ENCODE measurements around the gene UBE2N. TPM values are rescaled to one million over a fixed set of nuclear protein-coding genes. Genes with fewer than 3 reads are reported as not detected.
A peak's percentile ranks its signal among the peaks of the same experiment; 100 is the strongest.
"Not testable (repeated sequence)": the region's sequence is repeated elsewhere in the genome, so short reads cannot be mapped to it uniquely, and the experiment has no call there.

UBE2N gene
- total and polyA plus RNA-seq, 2 donors (not counting 1 experiment from before 2014, with no cell fraction given): 56.3 to 83.8 TPM

DNA sequence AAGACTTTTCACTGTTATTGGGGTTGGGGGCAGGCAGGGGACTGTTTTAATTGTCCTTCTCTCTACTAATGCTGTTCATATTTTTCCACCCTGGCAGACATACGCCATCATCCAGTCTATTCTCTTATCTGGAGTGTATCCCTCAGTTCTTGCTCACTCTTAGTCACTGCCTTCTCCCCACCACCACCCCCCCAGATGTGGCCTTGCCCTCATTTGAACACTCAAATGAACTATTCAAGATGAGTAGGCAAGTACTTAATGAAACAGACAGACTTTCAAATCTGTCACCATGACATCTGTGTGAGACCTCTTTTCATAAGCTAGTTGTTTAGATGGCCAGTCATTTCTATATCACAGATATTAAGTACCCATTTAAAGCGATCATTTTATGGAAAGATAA lies 54.0 kb downstream of the UBE2N start:
- Mint-ChIP-seq H3K27ac (no peak overlapping the region), H3K9me3 (ENCODE audit: insufficient read depth) (no peaks in the 10 kb centered on the region), H3K4me1 (peaks cover 56% of the 10 kb centered on the region), H3K27me3 (no peaks in the 10 kb centered on the region), H3K4me3 (no peak overlapping the region)
- intact Hi-C loops (cut with micrococcal nuclease): loop anchor here (5.0 kb wide), 1 partner anchor 220 kb away; no protein-coding TSS in a partner anchor
- Histone ChIP-seq H2AFZ (ENCODE audit: insufficient read depth, low read depth, low read length, poor library complexity, severe bottlenecking) (no peak overlapping the region), H4K20me1 (ENCODE audit: control insufficient read depth, insufficient read depth, low read length, poor library complexity, severe bottlenecking) (peaks cover 38% of the 10 kb centered on the region), H3K27ac (ENCODE audit: low read length in 2 of 2) (no peak overlapping the region), H3K79me2 (ENCODE audit: control insufficient read depth, insufficient read depth, low read length) (peaks cover 94% of the 10 kb centered on the region), H3K4me3 (ENCODE audit: control extremely low read depth in 1 of 5, extremely low read depth in 1 of 5, insufficient read depth in 1 of 5, low read depth in 2 of 5, low read length in 4 of 5) (no peak overlapping the region), H3K27me3 (replicated peaks in 1 of 4; ENCODE audit: control extremely low read depth in 1 of 4, control insufficient read depth in 3 of 4, insufficient read depth in 4 of 4, low read length in 3 of 4) (no peaks in the 10 kb centered on the region), H3K4me2 (replicated peaks; ENCODE audit: low read depth, low read length, poor library complexity, severe bottlenecking) (no peak overlapping the region), H3K9me3 (ENCODE audit: control extremely low read depth in 1 of 3, control insufficient read depth in 2 of 3, insufficient read depth in 1 of 3, low read length in 2 of 3) (no peaks in the 10 kb centered on the region), H3K9ac (ENCODE audit: low read length) (no peak overlapping the region), H3K36me3 (replicated peaks in 1 of 2; ENCODE audit: control extremely low read depth in 1 of 2, control insufficient read depth in 1 of 2, extremely low read depth in 1 of 2, insufficient read depth in 2 of 2, low read length in 1 of 2) (peaks cover 0 to 7% of the 10 kb centered on the region in 2 experiments), H3K4me1 (ENCODE audit: control insufficient read depth in 2 of 2, insufficient read depth in 2 of 2, low read length in 2 of 2) (peaks cover 18 to 49% of the 10 kb centered on the region in 2 donors)
- ATAC-seq (ENCODE audit: low read depth) (no peak), DNase-seq (no peak)
- CTCF ChIA-PET: interaction anchor here (0.6 to 6.9 kb wide), 5 partner anchors 8 to 556 kb away, joined by 3 to 37 read pairs (median 4); no protein-coding TSS in a partner anchor
- WGBS (ENCODE audit: insufficient coverage): 78% methylated on average over 1 of the region's 2 CpGs
- TF ChIP-seq EZH2 (IDR thresholded peaks at IDR 0.05; ENCODE audit: borderline replicate concordance, insufficient read depth, low read depth, low read length, poor library complexity, severe bottlenecking): no peak
- TF ChIP-seq CTCF (IDR thresholded peaks at IDR 0.05): no peak
- POLR2A ChIA-PET: no interaction called here

DNA sequence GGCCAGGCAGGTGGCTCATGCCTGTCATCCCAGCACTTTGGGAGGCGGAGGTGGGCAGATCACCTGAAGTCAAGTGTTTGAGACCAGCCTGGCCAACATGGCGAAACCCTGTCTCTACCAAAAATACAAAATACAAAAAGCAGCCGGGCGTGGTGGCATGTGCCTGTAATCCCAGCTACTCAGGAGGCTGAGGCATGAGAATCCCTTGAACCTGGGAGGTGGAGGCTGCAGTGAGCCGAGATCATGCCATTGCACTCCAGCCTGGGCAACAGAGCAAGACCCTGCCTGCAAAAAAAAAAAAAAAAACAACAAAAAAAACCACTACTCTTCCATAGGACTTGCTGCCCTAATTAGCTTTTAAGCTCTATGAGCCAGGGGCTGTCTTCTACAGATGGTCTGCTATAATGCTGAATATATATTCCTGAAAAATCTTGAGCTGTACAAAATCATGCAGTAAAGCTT lies 59.7 kb downstream of the UBE2N start:
- Histone ChIP-seq H3K79me2 (ENCODE audit: control insufficient read depth, insufficient read depth, low read length) (peaks cover 88% of the 10 kb centered on the region), H3K4me1 (ENCODE audit: control insufficient read depth in 2 of 2, insufficient read depth in 2 of 2, low read length in 2 of 2) (peaks cover 20 to 40% of the 10 kb centered on the region in 2 donors), H4K20me1 (ENCODE audit: control insufficient read depth, insufficient read depth, low read length, poor library complexity, severe bottlenecking) (peaks cover 34% of the 10 kb centered on the region)
- H3K9me3 ChIP-seq (ENCODE audit: control extremely low read depth in 1 of 3, control insufficient read depth in 2 of 3, insufficient read depth in 1 of 3, low read length in 2 of 3); H2AFZ ChIP-seq (ENCODE audit: insufficient read depth, low read depth, low read length, poor library complexity, severe bottlenecking); H3K4me3 ChIP-seq (ENCODE audit: control extremely low read depth in 1 of 5, extremely low read depth in 1 of 5, insufficient read depth in 1 of 5, low read depth in 2 of 5, low read length in 4 of 5); H3K27ac Mint-ChIP-seq; H3K9me3 Mint-ChIP-seq (ENCODE audit: insufficient read depth); H3K36me3 ChIP-seq (replicated peaks in 1 of 2; ENCODE audit: control extremely low read depth in 1 of 2, control insufficient read depth in 1 of 2, extremely low read depth in 1 of 2, insufficient read depth in 2 of 2, low read length in 1 of 2); DNase-seq; H3K27me3 ChIP-seq (replicated peaks in 1 of 4; ENCODE audit: control extremely low read depth in 1 of 4, control insufficient read depth in 3 of 4, insufficient read depth in 4 of 4, low read length in 3 of 4); H3K9ac ChIP-seq (ENCODE audit: low read length); H3K27ac ChIP-seq (ENCODE audit: low read length in 2 of 2); ATAC-seq (ENCODE audit: low read depth); H3K27me3 Mint-ChIP-seq; H3K4me2 ChIP-seq (replicated peaks; ENCODE audit: low read depth, low read length, poor library complexity, severe bottlenecking): not testable (repeated sequence)
- intact Hi-C loops (cut with micrococcal nuclease): loop anchor here (2.0 kb wide), 1 partner anchor 37 kb away; no protein-coding TSS in a partner anchor
- CTCF ChIA-PET: interaction anchor here (0.6 to 6.4 kb wide), 11 partner anchors 15 to 554 kb away, joined by 3 to 70 read pairs (median 4); partner anchors contain the start of gene EEA1
- Mint-ChIP-seq H3K4me1 (peaks cover 52% of the 10 kb centered on the region), H3K4me3 (peak overlapping the region; percentile 64)
- POLR2A ChIA-PET: interaction anchor here (0.5 to 0.6 kb wide), 2 partner anchors 18 to 199 kb away, joined by 3 to 5 read pairs; no protein-coding TSS in a partner anchor
- 96% methylated on average over 3 of the region's 5 CpGs for WGBS (ENCODE audit: insufficient coverage)
